Endothelial cell of umbilical vein (primary cell): ENCODE measurements around the gene PPFIA2. TPM values are rescaled to one million over a fixed set of nuclear protein-coding genes. Genes with fewer than 3 reads are reported as not detected.

ENCODE experiments used
- BruUV-seq: library from RNA; stranded (reverse); fragments of 400-500 nt; replicated peaks from 2 replicates; lab custom pipeline; 2021; lab: Mats Ljungman, UMichigan
- CTCF ChIA-PET: fragments of 300-600, 350-600 bp; sonication (Branson Sonifier 250); formaldehyde crosslinking; loops from one replicate; lab custom pipeline; 2021; ENCODE audit warnings: antibody characterized with exemption, inconsistent platforms; lab: Charles Lee
- POLR2A ChIA-PET: fragments of 300-600, 350-600 bp; sonication (Branson Sonifier 250); formaldehyde crosslinking; loops from one replicate; lab custom pipeline; 2021; ENCODE audit warnings: antibody characterized with exemption, inconsistent platforms; lab: Charles Lee
- DNase-seq: peaks from one replicate; pipeline ENCODE4 v3.0.0-alpha.2; 2011; ENCODE audit warnings: low read depth, low spot score
- FAIRE-seq: peaks from 2 replicates; lab custom pipeline; 2011; peaks lifted over from hg19 to GRCh38; lab: Jason Lieb, UNC
- H2AFZ ChIP-seq: 2 replicates; pipeline ENCODE4 v1.6.0; 2012; ENCODE audit warnings: low read depth, low read length, control low read depth, inconsistent platforms
- H3K27ac ChIP-seq: 2 replicates; pipeline ENCODE4 v1.5.1; 2011; ENCODE audit warnings: low read depth, mild to moderate bottlenecking, control low read depth, low read length, moderate library complexity; ENCODE audit not compliant: insufficient read depth
- H3K27me3 ChIP-seq, 2 experiments: 2 replicates each; pipeline versions ENCODE4 v1.6.0 to v1.6.1; 2011; ENCODE audit warnings: low read length in 2 of 2, mixed read lengths in 1 of 2; ENCODE audit not compliant: control insufficient read depth in 2 of 2, insufficient read depth in 2 of 2
- H3K36me3 ChIP-seq, 2 experiments: 2 replicates in 1 of 2; 3 replicates in 1 of 2; pipeline ENCODE4 v1.5.1; 2011; ENCODE audit warnings: low read length in 2 of 2, mild to moderate bottlenecking in 1 of 2, moderate library complexity in 1 of 2; ENCODE audit not compliant: control insufficient read depth in 2 of 2, insufficient read depth in 2 of 2; ENCODE audit errors: extremely low read depth in 1 of 2
- H3K4me1 ChIP-seq: 3 replicates; pipeline ENCODE4 v1.5.1; 2011; ENCODE audit warnings: mild to moderate bottlenecking, low read length; ENCODE audit not compliant: control insufficient read depth, insufficient read depth; ENCODE audit errors: extremely low read depth
- H3K4me2 ChIP-seq: 2 replicates; pipeline ENCODE4 v1.6.1; 2011; ENCODE audit warnings: low read length, control low read depth, mixed read lengths; ENCODE audit not compliant: insufficient read depth
- H3K4me3 ChIP-seq, 3 experiments: fragments of 200-600 bp in 1 of 3; sonication (generic), shearing (Covaris generic) in 1 of 3; replicated peaks in 1 of 3; 2 replicates each; pipeline ENCODE4 v1.5.1; 2011 to 2016; ENCODE audit warnings: control low read depth in 3 of 3, low read length in 3 of 3, mild to moderate bottlenecking in 2 of 3, inconsistent platforms in 1 of 3, low read depth in 1 of 3, moderate library complexity in 1 of 3; ENCODE audit not compliant: insufficient read depth in 1 of 3
- H3K79me2 ChIP-seq: 2 replicates; pipeline ENCODE4 v1.6.0; 2012; ENCODE audit warnings: low read length, inconsistent platforms; ENCODE audit not compliant: control insufficient read depth, insufficient read depth
- H3K9ac ChIP-seq: replicated peaks from 2 replicates; pipeline ENCODE3; 2011; ENCODE audit warnings: low read length, control low read depth; ENCODE audit not compliant: insufficient read depth; ENCODE audit errors: extremely low read depth
- H3K9me1 ChIP-seq: replicated peaks from 3 replicates; pipeline ENCODE4 v1.6.0; 2011; ENCODE audit warnings: mild to moderate bottlenecking, low read length; ENCODE audit not compliant: control insufficient read depth, insufficient read depth; ENCODE audit errors: extremely low read depth
- H3K9me3 ChIP-seq: replicated peaks from 2 replicates; pipeline ENCODE4 v1.5.1; 2012; ENCODE audit warnings: low read length, inconsistent platforms; ENCODE audit not compliant: control insufficient read depth, insufficient read depth
- H4K20me1 ChIP-seq: replicated peaks from 2 replicates; pipeline ENCODE3; 2011; ENCODE audit warnings: mild to moderate bottlenecking, low read length; ENCODE audit not compliant: control insufficient read depth, insufficient read depth; ENCODE audit errors: extremely low read depth
- EZH2 ChIP-seq: IDR thresholded peaks from 2 replicates; pipeline ENCODE4 v1.6.1; 2012; ENCODE audit warnings: borderline replicate concordance, low read depth, mild to moderate bottlenecking, moderate library complexity, low read length, inconsistent platforms; ENCODE audit not compliant: severe bottlenecking
- FOS ChIP-seq: IDR thresholded peaks from 2 replicates; pipeline ENCODE4 v1.6.1; 2011; ENCODE audit warnings: mild to moderate bottlenecking, low read length, moderate library complexity, borderline replicate concordance; ENCODE audit not compliant: insufficient read depth
- GATA2 ChIP-seq: IDR thresholded peaks from 2 replicates; pipeline ENCODE4 v1.7.0; 2011; ENCODE audit warnings: low read depth, mild to moderate bottlenecking, moderate library complexity, mixed read lengths, low read length; ENCODE audit not compliant: insufficient read length, insufficient read depth
- JUN ChIP-seq: IDR thresholded peaks from 2 replicates; pipeline ENCODE4 v1.6.1; 2011; ENCODE audit warnings: borderline replicate concordance, low read depth; ENCODE audit not compliant: insufficient read length, insufficient read depth
- MYC ChIP-seq: IDR thresholded peaks from one replicate; pipeline ENCODE4 v1.6.1; 2011; ENCODE audit warnings: mild to moderate bottlenecking, low read depth, low read length
- POLR2A ChIP-seq: IDR thresholded peaks from 2 replicates; pipeline ENCODE4 v1.6.1; 2012; ENCODE audit warnings: low read depth, mild to moderate bottlenecking, control low read depth, low read length
- POLR2AphosphoS5 ChIP-seq: IDR thresholded peaks from 2 replicates; pipeline ENCODE4 v1.6.1; 2012; ENCODE audit warnings: low read depth, mild to moderate bottlenecking, control low read depth, low read length, moderate library complexity; ENCODE audit not compliant: insufficient read depth
- dilution Hi-C: fragments of 300-500 bp; cut with MboI; formaldehyde crosslinking; loops from one replicate; pipeline ENCODE4 v1.15.0; 2019; ENCODE audit warnings: low sequenced_read_pairs; ENCODE audit not compliant: extremely low pct_ligation_motif_present
- intact Hi-C: fragments of 100-400 bp; cut with micrococcal nuclease; formaldehyde crosslinking; loops from one replicate; pipeline ENCODE4 v1.10.0; 2022
- polyA plus RNA-seq, 4 experiments: library from polyadenylated mRNA; depleted of rRNA in 3 of 4; stranded (reverse) in 3 of 4; unstranded in 1 of 4; fragments of >200 nt; gene quantifications; 2 replicates each; pipeline versions ENCODE4 v1.2.1 to v1.2.3, GENCODE V29; 2011 to 2012; ENCODE audit warnings: missing spikeins in 1 of 4
- total RNA-seq: library from RNA; stranded (reverse); gene quantifications from 2 replicates; pipeline ENCODE4 v1.2.3, GENCODE V29; 2021
- TF ChIP-seq, protein P1 (sequence below), 2 donors: IDR thresholded peaks; 1 replicate in 1 of 2; 2 replicates in 1 of 2; pipeline ENCODE4 v1.5.1; 2011; ENCODE audit warnings: low read length in 2 of 2, mild to moderate bottlenecking in 2 of 2, moderate library complexity in 2 of 2, control low read depth in 1 of 2, inconsistent platforms in 1 of 2, low read depth in 1 of 2; ENCODE audit not compliant: insufficient read depth in 1 of 2; ENCODE audit errors: extremely low read depth in 1 of 2
- TF ChIP-seq, protein P2 (sequence below): IDR thresholded peaks from 2 replicates; pipeline ENCODE4 v1.6.1; 2011; ENCODE audit not compliant: insufficient read depth, insufficient read length

PPFIA2 gene
- total and polyA plus RNA-seq, 2 donors (not counting 3 experiments of a cell fraction or from before 2014, with no cell fraction given) = not detected

DNA sequence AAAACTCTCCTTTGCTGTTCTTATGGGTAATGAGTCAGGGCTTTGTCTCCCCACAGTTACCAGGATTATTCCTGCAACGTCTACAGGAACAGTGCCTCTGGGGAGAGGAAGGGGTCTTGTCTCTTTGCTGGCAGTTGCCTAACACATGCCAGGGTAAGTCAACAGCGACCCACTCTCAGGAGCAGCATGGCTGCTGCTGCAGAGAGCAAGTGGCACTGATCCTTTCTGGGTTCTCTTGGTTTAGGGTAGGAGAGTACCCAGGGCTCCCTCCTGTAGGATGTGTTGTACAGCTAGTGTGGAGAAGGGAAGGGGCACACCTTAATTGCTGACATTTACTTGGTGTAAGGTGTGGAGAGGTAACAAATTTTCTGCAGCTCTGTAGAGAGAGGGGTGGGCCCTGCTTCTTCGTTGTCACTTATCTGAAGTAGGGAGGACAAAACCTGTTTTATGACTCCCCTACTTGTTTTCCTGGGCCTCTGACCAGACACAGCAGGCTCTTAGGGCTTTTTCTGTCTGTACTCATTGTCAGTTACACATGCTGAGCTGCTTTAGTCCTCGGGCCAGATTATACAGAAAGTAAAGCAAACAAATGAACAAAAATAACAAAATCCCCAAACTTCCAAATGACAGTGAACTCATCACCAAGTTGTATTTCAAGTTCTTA, 513.1 kb downstream of the PPFIA2 start:
- Histone ChIP-seq H3K4me3 (no peak overlapping the region), H3K9me1 (no peaks in the 10 kb centered on the region), H3K9ac (no peak overlapping the region), H3K36me3 (no peaks in the 10 kb centered on the region), H3K4me1 (no peaks in the 10 kb centered on the region), H2AFZ (no peak overlapping the region), H3K79me2 (no peaks in the 10 kb centered on the region), H3K27ac (no peak overlapping the region), H3K9me3 (no peaks in the 10 kb centered on the region), H3K27me3 (no peaks in the 10 kb centered on the region), H4K20me1 (no peaks in the 10 kb centered on the region), H3K4me2 (no peak overlapping the region)
- intact Hi-C loops = no loop called here
- BruUV-seq = no TSS peak
- POLR2A ChIA-PET = no interaction called here
- TF ChIP-seq, protein P1, sequence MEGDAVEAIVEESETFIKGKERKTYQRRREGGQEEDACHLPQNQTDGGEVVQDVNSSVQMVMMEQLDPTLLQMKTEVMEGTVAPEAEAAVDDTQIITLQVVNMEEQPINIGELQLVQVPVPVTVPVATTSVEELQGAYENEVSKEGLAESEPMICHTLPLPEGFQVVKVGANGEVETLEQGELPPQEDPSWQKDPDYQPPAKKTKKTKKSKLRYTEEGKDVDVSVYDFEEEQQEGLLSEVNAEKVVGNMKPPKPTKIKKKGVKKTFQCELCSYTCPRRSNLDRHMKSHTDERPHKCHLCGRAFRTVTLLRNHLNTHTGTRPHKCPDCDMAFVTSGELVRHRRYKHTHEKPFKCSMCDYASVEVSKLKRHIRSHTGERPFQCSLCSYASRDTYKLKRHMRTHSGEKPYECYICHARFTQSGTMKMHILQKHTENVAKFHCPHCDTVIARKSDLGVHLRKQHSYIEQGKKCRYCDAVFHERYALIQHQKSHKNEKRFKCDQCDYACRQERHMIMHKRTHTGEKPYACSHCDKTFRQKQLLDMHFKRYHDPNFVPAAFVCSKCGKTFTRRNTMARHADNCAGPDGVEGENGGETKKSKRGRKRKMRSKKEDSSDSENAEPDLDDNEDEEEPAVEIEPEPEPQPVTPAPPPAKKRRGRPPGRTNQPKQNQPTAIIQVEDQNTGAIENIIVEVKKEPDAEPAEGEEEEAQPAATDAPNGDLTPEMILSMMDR (IDR thresholded peaks at IDR 0.05; ENCODE audit: extremely low read depth in 1 of 2, insufficient read depth in 1 of 2, low read depth in 1 of 2, low read length in 2 of 2) = no peak
- TF ChIP-seq, protein P2, sequence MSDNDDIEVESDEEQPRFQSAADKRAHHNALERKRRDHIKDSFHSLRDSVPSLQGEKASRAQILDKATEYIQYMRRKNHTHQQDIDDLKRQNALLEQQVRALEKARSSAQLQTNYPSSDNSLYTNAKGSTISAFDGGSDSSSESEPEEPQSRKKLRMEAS = no peak
- TF ChIP-seq POLR2A (no peak), MYC (no peak), GATA2 (no peak), FOS (no peak), EZH2 (no peak), JUN (no peak), POLR2AphosphoS5 (no peak)
- dilution Hi-C loops = no loop called here
- no peak for FAIRE-seq
- no peak for DNase-seq
- CTCF ChIA-PET = interaction anchor here (1.0 kb wide), 2 partner anchors 12 kb away, joined by 5 read pairs; no protein-coding TSS in a partner anchor
